HG02759 (cell line): Measurements from ENCODE around the gene CXorf49.
"Not testable (repeated sequence)": the region's sequence is repeated elsewhere in the genome, so short reads cannot be mapped to it uniquely, and the experiment has no call there.

ENCODE experiments used
- ATAC-seq: cut with Tn5 transposase; IDR thresholded peaks from one replicate; pipeline ENCODE4 v1.9.1; 2021; ENCODE audit warnings: mild to moderate bottlenecking, moderate library complexity; ENCODE audit not compliant: unreplicated experiment

Gene CXorf49

GRCh38 chrX:71675636-71676035, 42.4 kb downstream of the CXorf49 start:
- ATAC-seq, result not testable (repeated sequence)

- no peak for ATAC-seq
Measured at GRCh38 chrX:71671938-71672337, 46.1 kb downstream of the CXorf49 start.

GRCh38 chrX:71671043-71671780, 46.9 kb downstream of the CXorf49 start:
- no peak for ATAC-seq

- ATAC-seq, result peak; percentile 54
Measured at GRCh38 chrX:71669947-71670346, 48.1 kb downstream of the CXorf49 start.

- no peak for ATAC-seq
Measured at GRCh38 chrX:71669492-71669891, 48.6 kb downstream of the CXorf49 start.

- no peak for ATAC-seq
Measured at GRCh38 chrX:71668248-71668595, 49.9 kb downstream of the CXorf49 start.

- no peak for ATAC-seq
Measured at GRCh38 chrX:71667328-71668247, 50.5 kb downstream of the CXorf49 start, which contains the start of gene LOC101059915. LOC101059915 (plus strand) TSS chrX:71667546.

GRCh38 chrX:71666240-71667223, 51.6 kb downstream of the CXorf49 start:
- no peak for ATAC-seq

GRCh38 chrX:71665747-71666146, 52.3 kb downstream of the CXorf49 start:
- no peak for ATAC-seq

- ATAC-seq, result no peak
Measured at GRCh38 chrX:71664889-71665491, 53.1 kb downstream of the CXorf49 start.
